GM12891 (cell line): ENCODE results near the gene SRY.

Source experiments
- POLR2A ChIP-seq: IDR thresholded peaks from 2 replicates; pipeline ENCODE4 v1.6.1; 2011; ENCODE audit warnings: low read depth, low read length, control low read depth
- POLR2AphosphoS5 ChIP-seq: IDR thresholded peaks from 2 replicates; pipeline ENCODE4 v1.6.1; 2011; ENCODE audit warnings: low read depth, low read length, control low read depth
- TAF1 ChIP-seq: IDR thresholded peaks from 2 replicates; pipeline ENCODE4 v1.6.1; 2011; ENCODE audit warnings: low read depth, low read length, control low read depth

DNA sequence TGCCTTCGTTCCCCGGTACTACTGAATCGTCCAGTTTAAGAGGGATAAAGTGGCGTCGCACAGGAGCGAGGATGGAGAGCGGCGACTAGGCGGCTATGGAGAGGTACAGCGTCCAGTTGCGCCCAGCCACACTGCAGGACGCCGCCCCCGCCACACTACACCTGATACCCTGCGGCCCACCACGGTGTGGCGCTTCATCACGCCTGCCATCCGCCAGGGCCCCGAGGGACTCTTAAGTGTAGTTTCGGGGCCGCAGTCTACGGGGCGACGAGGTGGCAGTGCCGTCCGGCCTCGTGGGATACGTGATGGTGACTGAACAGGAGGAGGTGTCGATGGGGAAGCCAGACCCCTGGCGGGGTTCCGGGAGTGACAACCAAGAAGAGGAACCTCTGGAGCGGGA is 2.3 kb upstream of the SRY start:
- no peak for TF ChIP-seq POLR2A
- no peak for TF ChIP-seq POLR2AphosphoS5
- TF ChIP-seq TAF1 = no peak
